ENCODE measurements around the gene NFE2L1.

- TF ChIP-seq, protein P1, sequence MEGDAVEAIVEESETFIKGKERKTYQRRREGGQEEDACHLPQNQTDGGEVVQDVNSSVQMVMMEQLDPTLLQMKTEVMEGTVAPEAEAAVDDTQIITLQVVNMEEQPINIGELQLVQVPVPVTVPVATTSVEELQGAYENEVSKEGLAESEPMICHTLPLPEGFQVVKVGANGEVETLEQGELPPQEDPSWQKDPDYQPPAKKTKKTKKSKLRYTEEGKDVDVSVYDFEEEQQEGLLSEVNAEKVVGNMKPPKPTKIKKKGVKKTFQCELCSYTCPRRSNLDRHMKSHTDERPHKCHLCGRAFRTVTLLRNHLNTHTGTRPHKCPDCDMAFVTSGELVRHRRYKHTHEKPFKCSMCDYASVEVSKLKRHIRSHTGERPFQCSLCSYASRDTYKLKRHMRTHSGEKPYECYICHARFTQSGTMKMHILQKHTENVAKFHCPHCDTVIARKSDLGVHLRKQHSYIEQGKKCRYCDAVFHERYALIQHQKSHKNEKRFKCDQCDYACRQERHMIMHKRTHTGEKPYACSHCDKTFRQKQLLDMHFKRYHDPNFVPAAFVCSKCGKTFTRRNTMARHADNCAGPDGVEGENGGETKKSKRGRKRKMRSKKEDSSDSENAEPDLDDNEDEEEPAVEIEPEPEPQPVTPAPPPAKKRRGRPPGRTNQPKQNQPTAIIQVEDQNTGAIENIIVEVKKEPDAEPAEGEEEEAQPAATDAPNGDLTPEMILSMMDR (conservative IDR thresholded peaks at IDR 0.05; ENCODE audit: low read length), result no peak
- no peak for TF ChIP-seq EZH2phosphoT487 (IDR thresholded peaks at IDR 0.05; ENCODE audit: borderline replicate concordance)
Observed at GRCh38 chr17:48102798-48103715, 54.9 kb downstream of the NFE2L1 start.
